NCI-H146 treated with DMSO at 0.1 percent for 48 hours (cell line): Measurements from ENCODE around the gene LMO3.

Source experiments
- DNase-seq: peaks from one replicate; lab custom pipeline; 2025; ENCODE audit not compliant: unreplicated experiment; lab: John Stamatoyannopoulos, UW

LMO3 gene

GRCh38 chr12:16602412-16602811 lies 3.5 kb downstream of the LMO3 start:
- peak; percentile 70 for DNase-seq

- peak; percentile 85 for DNase-seq
Observed at GRCh38 chr12:16600525-16600924, 5.4 kb downstream of the LMO3 start.

- DNase-seq: no peak
Observed at GRCh38 chr12:16599081-16599480, 6.9 kb downstream of the LMO3 start.

- DNase-seq: no peak
Observed at GRCh38 chr12:16594797-16595196, 11.2 kb downstream of the LMO3 start.

DNA sequence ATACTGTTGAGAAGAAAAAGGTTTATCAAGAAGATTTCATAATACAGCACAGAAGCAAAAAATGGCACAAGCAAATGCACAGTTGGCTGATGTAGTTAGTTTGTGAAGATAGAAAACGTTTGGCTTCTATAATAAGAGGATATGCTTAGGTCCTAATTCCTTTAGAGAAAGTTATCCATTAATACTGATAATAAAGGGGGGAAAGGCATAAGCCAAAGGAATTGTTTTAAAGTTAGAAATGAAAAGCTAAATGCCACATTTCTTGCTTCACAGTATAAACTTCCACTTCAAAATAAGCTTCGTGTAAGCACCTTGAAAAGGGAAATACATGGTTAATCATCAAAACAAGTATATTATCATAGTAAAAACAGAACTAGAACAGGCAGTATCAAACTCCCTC lies 12.4 kb downstream of the LMO3 start:
- no peak for DNase-seq

DNA sequence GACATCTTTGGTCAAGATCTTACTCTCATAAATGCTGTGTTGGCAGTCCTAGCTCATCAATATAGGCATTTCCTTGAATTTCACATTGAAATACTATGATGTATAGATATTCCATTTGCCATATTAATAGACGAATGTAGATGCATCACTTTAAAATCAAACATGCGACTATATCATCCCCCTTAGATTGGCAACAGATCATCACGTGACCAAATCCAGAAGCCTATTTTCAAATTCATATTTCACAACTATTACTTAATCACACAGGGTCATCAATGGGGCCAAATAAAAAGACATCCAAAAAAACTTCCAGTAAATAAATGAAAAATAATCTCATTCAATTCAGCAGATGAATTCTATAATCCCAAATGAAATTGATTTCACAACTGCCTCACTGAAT lies 15.3 kb downstream of the LMO3 start:
- no peak for DNase-seq

GRCh38 chr12:16588812-16589211 lies 17.1 kb downstream of the LMO3 start:
- no peak for DNase-seq

- DNase-seq: no peak
Observed at GRCh38 chr12:16587514-16587913, 18.4 kb downstream of the LMO3 start.

DNA sequence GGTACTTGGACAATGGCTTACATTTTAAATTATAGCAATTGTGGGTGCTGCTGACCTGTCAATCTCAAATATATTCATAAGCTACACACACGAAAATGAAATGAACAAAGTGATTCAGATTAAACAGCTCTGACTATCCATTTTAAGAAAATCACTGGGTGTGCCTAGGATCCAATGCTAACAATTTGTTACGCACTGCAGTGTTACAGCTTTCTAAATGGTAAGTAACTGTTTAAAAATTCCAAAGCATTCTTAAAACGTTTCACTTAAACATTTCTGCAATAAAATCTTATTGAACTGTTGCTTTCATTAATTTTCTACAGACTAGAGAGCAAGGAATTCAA lies 18.9 kb downstream of the LMO3 start:
- no peak for DNase-seq

DNA sequence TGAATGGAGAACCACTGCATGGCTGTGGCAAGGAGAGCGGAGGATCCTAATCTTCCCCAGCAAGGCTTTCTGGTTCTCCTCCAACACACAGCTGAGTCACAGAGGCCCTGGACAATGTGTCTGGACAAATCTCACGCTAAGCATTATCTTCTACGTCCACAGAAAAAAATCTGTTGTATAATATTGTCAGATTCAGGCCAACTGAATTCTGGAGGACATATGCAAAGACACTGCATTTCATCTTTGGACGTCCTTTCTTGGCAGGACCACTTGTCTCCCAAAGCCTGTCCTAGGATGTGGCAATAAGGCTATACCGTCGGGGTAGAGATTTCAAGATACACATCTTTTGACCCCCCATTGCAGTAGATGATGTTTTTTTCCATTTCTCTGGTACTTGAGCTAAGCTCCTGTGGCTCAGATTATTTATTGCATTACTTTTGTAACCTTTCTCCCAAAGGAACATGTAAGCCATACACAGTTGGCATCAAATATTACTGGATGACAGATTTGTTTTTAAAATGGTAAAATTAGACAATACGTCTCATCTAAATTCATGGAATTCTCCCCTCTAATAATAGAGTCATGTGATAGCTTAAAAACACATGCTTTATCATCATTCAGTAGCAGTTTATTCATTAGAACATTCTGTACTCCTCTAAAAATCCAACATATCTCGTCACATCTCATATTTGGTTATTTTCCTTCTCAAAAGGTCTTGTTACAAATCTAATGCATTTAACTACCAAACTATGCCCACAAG lies 19.4 kb downstream of the LMO3 start:
- no peak for DNase-seq

DNA sequence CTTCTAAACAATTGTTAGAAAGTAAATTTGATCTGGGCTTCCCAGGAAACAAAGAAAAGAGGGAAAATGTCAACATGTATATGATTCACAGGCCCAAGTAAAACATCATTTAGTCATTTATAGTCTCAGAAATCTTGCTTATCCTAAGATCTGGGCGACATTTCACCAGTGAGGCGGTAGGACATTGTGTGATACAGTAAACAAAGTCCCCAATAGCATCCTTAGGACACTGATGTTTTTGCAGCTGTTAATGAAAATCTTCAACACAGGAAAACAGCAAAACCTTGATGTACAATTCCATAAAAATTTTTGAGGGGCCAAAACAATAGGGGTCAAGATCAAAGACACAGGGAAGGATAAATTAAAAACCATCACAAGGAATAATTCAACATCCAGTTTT lies 20.2 kb downstream of the LMO3 start:
- no peak for DNase-seq

DNA sequence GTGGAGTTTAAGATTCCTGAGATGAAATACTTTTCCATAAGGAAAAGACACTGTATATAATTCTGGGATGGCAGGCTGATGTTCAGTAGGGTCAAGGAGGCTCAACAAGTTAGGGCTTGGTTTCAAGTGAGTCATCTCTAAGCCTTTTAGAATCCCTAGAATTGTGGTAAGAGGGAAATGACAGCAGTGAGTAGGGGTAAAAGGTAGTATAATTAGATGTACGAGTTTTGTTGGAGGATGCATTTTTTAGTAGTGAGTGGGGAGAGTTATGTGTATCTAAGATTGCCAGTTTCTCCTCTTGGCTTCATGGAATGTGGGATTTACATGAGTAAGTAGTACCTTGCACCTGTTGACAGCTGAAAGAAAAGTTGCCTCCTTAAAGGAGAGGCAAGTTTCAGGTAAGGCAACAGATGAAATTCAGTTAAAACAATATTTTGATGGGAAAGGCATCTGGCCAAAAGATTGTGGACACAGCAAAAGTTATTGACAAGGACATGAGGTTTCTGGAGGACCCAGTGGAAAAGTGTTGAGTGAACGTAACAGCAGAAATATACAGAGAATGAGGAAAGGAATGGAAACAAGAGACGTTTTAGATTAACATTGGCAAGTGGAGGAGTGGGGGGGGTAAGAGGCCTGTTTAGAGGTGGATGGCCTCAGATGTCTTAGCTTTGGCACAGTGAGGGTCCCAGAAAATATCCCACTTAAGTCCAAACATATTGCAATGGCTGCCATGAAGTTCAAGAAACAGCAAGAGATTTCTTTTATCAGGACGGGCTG lies 21.8 kb downstream of the LMO3 start:
- DNase-seq: no peak

DNA sequence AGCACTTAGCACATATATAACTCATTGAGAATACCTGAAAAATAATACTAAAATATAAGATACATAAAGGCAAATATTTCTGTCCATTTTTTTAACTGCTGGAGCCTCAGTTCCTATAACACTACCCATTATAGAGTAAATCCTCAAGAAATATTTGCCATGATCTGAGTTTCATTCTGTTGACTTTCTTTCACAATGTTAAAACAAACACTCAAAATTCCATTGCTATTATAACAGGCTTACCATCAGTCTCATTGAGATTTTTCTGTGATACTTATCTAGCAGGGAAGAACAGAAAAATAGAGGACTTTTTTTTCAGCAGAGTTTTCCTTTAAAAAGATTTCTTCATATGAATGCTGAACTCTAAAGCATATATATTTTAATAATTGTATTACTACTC lies 24.5 kb downstream of the LMO3 start:
- no peak for DNase-seq

- no peak for DNase-seq
Observed at GRCh38 chr12:16579041-16579440, 26.9 kb downstream of the LMO3 start.

DNA sequence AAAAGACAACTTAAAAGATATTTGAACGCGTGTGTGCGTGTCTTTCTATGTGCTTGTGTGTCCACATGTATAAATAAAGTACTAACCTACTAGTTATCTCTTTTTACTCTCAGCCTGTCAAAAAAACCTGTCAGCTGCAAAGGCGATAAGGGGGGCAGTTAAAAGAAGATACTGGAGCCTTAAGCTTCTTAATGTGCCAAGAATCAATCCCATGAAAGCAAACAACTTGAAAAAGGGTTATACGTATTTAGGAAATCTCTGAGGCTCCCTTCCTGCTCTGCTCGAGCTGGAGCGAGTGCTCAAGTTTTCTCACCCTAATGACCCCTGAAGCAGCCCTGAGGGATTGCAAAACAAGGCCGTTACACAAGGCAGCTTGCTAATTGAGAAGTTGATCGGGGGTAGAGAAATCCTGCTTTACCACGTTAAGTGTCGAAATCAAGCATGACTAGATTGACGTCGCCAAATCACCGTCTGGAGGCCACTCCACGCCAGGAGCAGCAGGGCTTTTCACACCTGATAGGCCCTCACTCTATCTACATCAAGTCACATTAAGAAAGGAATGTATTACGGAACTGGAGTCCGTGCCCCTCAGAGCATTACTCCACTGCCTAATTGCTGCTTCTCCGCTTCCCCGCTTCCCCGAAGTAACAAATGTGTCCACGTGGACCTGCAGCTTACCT lies 32.4 kb downstream of the LMO3 start:
- no peak for DNase-seq

- no peak for DNase-seq
Observed at GRCh38 chr12:16568873-16569272, 37.1 kb downstream of the LMO3 start.

- DNase-seq: no peak
Observed at GRCh38 chr12:16564675-16565074, 41.3 kb downstream of the LMO3 start.

DNA sequence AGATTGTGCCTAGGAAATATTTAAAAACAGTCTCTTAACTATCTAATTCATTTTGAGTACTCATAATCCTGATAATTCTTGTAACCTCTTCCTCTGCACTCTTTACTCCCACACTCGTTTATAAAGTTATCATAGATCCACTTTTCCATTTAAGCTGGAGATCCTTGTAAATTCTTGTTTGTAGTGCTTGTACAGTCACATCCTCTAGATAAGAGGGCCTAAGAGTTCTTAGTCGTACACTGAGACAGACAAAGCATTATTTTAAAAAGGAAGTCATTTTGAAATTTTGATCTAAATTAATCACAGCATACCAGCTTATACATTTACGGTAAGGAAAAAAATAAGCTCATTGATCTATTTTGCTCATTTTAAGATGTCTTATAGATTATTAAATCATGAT lies 42.5 kb downstream of the LMO3 start:
- no peak for DNase-seq

DNA sequence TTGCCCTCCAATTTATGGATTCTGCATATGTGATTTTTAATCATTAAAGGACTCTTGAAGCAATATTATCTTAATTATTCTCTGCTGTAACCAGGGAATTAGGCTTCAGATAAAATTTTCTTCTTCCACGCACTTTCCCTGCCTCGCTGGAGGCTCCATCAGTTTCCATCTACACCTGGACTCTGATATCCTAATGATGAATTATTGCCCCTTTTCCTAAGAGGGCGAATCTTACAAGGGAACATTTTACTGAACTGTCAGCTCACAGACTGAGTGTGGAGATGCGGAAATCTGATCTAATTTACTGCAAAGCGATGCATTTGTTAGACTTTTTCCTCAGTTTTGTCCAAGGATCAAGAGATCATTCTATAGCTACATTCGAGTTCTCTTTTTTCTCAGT lies 43.0 kb downstream of the LMO3 start:
- DNase-seq: no peak

- no peak for DNase-seq
Observed at GRCh38 chr12:16562435-16562834, 43.5 kb downstream of the LMO3 start.

- no peak for DNase-seq
Observed at GRCh38 chr12:16560273-16560672, 45.7 kb downstream of the LMO3 start.

- no peak for DNase-seq
Observed at GRCh38 chr12:16555630-16556029, 50.3 kb downstream of the LMO3 start.
